Fibroblast of the aortic adventitia (primary cell): ENCODE measurements around the gene SLC25A21. TPM values are rescaled to one million over a fixed set of nuclear protein-coding genes. Genes with fewer than 3 reads are reported as not detected.

Experiments
- DNase-seq: peaks from one replicate; pipeline ENCODE4 v3.0.0-alpha.2; 2010; ENCODE audit warnings: low read depth
- H3K4me3 ChIP-seq: 2 replicates; pipeline ENCODE4 v1.5.1; 2011; ENCODE audit warnings: low read depth, mild to moderate bottlenecking, control low read depth, low read length, moderate library complexity
- CTCF ChIP-seq: IDR thresholded peaks from 2 replicates; pipeline ENCODE4 v1.5.1; 2011; ENCODE audit warnings: mild to moderate bottlenecking, low read length, control low read depth, inconsistent platforms; ENCODE audit not compliant: insufficient read depth
- total RNA-seq: library from RNA; depleted of rRNA; stranded (reverse); fragments of >200 nt; gene quantifications from 2 replicates; pipeline ENCODE4 v1.2.3, GENCODE V29; 2012; ENCODE audit warnings: low replicate concordance

SLC25A21 gene
- total RNA-seq, 1 donor: 1.2 TPM

GRCh38 chr14:36738269-36738668 lies 434.1 kb downstream of the SLC25A21 start:
- no peak overlapping the region for H3K4me3 ChIP-seq
- no peak for TF ChIP-seq CTCF
- DNase-seq: no peak

- DNase-seq: no peak
Observed at GRCh38 chr14:36726128-36726527, 446.3 kb downstream of the SLC25A21 start.

GRCh38 chr14:36724162-36724561 lies 448.2 kb downstream of the SLC25A21 start:
- no peak for TF ChIP-seq CTCF
- DNase-seq: no peak
- H3K4me3 ChIP-seq: no peak overlapping the region

More at GRCh38 chr14:36726128-36726527, 446.3 kb downstream of the SLC25A21 start:
- no peak for TF ChIP-seq CTCF
- no peak overlapping the region for H3K4me3 ChIP-seq

- TF ChIP-seq CTCF: no peak
- H3K4me3 ChIP-seq: no peak overlapping the region
- no peak for DNase-seq
Observed at GRCh38 chr14:36723530-36723929, 448.9 kb downstream of the SLC25A21 start.

- no peak overlapping the region for H3K4me3 ChIP-seq
- TF ChIP-seq CTCF: no peak
- no peak for DNase-seq
Observed at GRCh38 chr14:36721877-36722276, 450.5 kb downstream of the SLC25A21 start.

- TF ChIP-seq CTCF: no peak
- DNase-seq: no peak
- no peak overlapping the region for H3K4me3 ChIP-seq
Observed at GRCh38 chr14:36720657-36721056, 451.7 kb downstream of the SLC25A21 start.

- H3K4me3 ChIP-seq: no peak overlapping the region
- TF ChIP-seq CTCF: no peak
- no peak for DNase-seq
Observed at GRCh38 chr14:36719823-36720222, 452.6 kb downstream of the SLC25A21 start.
